Stimulated activated CD4-positive, alpha-beta T cell treated with anti-CD3 and anti-CD28 coated beads, Interleukin-12 subunit alpha, Interleukin-12 subunit beta, amount 100 ng/mL, for 48 hours (primary cell): ENCODE data around the gene CCDC88C.
A peak's percentile ranks its signal among the peaks of the same experiment; 100 is the strongest.

Experiments used
- DNase-seq, 3 donors: peaks; one replicate each; pipeline ENCODE4 v3.0.0-alpha.2; 2020; ENCODE audit warnings: low read depth in 2 of 3, low spot score in 1 of 3

CCDC88C gene

DNA sequence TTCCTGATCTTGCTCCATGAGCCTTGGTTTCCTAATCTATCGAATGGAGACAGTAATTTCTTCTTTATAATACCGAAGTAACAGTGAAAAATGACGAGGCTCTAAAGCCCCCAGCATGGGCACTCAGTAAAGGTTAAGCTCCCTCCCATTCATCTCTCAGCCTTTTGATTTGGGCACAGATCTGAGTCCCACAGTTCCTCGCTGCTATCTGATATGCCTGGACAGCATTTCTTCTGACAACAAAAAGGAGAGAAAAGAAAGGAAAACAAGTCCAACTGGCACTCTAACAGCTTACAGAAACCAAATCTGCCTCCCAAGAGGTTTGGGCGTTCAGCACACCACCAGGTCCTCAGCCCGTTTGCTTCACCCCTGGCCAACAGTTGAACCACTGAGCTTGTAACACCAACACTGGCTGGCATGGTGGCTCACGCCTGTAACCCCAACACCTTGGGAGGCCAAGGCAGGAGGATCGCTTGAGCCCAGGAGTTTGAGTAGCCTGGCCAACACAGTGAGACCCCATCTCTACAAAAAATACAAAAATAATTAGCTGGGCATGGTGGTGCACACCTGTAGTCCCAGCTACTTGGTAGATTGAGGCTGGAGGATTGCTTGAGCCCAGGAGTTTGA lies 19.5 kb downstream of the CCDC88C start:
- DNase-seq: no peak

DNA sequence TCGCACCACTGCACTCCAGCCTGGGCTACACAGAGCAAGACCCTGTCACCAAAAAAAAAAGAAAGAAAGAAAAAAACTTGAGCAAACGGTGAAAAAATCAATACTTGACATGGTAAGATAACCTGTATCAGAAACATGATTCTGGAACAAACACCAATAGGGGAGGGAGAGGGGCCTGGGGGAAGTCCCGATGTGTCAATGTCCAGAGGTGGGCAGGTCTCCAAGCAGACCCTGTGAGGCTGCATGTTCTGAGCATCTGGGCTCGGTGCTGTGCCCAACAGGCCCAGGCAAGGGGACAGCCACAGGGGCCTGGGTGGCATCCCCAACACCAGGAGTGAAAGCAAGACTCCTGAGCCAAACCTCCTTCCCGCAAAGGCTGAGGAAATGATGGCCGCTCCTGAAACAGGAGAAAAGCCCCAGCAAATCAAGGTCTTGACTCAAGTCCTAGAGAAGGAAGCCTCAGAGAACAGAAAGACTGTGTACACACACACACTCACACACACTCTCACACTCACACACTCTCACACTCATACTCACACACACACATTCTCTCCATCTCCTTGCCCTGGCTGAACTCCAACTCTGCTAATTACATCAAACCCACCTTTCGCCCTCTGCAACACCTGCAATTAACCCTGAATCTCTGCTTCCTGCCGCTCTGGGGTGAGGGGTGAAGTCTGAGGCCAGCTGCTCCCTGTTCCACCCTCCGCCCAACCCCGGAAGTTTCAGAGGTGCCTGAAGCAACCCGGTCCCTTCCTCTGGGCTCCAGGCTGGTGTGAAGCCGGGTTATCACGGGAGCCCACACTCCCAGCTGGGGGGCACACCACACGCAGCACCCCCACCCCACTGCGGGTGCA lies 20.4 kb downstream of the CCDC88C start:
- peak in 1 of 3 donors; percentile 39 for DNase-seq

GRCh38 chr14:91396013-91396660 lies 21.5 kb downstream of the CCDC88C start:
- DNase-seq: no peak

- no peak for DNase-seq
Measured at GRCh38 chr14:91395466-91395865, 22.2 kb downstream of the CCDC88C start.

GRCh38 chr14:91394105-91395081 lies 23.2 kb downstream of the CCDC88C start:
- no peak for DNase-seq

- DNase-seq: no peak
Measured at GRCh38 chr14:91392623-91393303, 24.9 kb downstream of the CCDC88C start.

DNA sequence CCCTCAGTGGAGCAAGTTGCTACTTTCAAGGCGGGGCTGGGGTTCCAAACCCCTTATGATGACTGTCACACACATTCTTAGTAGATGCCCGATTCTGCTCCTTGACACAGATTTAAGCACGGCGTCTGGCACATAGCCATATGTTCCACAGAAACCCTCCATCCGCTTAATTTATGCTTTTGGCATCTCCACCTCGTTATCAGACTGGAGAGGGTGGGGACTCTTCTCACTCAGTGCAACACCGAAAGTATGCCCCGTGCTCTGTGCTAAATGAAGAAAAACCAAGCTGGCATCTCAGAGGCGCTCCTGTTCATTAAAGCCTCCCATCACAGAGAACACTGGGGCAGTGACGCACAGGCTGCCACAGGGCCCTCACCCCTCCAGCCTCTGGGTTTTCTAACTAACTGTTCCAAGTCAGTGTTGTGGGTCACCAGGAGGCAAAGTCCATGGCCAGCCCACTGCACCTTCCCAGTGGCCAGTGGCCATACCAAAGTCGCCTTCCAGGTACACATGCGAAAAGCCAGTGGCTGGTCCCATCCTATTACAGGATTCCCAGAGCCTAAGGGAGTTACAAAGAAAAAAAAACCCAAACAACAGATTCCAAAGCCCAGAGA lies 27.3 kb downstream of the CCDC88C start:
- DNase-seq: no peak

GRCh38 chr14:91389150-91389549 lies 28.5 kb downstream of the CCDC88C start:
- no peak for DNase-seq

DNA sequence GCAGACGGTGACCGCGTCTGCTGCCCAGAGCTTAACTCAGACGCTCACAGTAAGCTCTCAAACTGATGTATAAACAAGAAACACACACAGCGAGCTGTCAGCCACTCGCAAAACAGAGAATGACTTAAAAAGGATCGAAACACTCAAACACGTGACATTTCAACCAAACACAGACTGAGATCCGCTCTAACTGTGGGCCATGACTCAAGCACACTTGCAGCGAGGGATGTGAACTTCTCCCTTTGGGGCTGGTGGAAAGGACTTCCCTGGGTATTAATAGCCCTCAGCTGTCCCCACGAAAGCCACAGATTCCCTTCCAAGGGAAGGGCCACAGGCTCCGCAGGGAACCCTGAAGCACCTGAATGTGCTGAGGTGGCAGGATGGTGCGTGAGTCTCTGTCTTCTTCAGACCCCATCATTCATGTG lies 29.1 kb downstream of the CCDC88C start:
- no peak for DNase-seq

- no peak for DNase-seq
Measured at GRCh38 chr14:91387951-91388381, 29.7 kb downstream of the CCDC88C start.

DNA sequence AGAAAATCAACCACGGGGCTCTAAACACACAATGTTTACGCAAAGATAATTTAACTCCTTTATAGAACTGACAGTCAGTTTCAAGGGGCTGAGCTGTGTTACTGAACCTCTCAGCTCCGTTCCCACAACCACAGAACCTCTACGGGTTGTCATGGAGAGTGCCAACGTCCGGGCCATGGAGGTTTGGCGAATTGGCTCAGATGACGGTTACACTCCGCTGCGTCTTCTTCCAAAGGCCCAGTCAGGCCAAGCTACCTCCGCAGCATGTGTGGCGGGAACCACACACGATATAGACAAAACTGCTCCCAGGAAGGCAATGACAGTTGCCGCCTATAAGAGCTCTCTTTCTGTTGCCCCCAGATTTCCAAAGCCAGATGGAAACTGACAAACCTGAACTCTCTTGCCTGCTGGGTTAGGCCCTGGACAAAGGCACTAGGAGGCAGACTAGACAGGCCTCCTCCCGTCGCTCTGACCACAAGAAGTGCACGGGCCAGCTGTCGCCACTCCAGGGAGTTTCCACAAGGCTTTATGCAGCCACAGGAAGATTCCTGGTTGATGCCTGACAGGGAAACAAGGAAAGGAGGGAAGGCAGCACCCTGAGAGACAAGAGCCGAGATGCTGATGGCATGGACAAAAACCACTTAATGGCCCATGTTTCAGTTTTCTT lies 30.3 kb downstream of the CCDC88C start:
- no peak for DNase-seq

DNA sequence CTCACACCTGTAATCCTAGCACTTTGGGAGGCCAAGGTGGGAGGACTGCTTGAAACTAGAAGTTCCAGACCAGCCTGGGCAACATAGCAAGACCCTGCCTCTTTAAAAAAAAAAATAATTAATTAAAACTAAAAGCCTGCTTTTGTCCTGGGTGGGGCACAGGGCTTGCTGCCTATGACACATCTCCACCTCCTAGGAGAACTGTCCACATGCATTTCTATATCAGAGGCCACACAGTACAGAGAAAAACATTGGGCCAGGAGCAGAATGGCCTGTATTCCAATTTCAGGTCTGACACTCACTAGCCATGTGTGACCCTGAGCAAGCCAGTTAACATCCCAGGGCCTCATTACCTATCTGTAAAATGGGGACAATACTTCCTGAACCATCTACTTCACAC lies 31.9 kb downstream of the CCDC88C start:
- no peak for DNase-seq

DNA sequence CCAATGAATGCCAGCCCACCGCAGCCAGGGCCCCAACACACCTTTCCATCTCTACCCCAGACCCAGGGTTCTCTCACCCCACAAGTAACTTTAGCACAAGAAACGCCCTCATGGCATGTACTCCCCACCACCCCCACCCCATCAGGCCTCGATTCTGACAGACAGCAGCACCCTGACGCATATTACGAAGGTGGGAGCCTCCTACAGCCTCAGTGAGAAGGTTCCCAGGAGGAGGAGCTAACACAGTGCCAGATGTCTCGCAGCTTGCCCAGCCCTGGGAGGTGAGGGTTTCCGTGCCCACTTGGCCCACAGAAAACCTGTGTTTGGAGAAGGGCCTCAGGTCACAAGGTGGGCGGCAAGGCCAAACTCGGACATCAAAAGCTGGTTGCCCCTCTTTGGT lies 32.4 kb downstream of the CCDC88C start:
- no peak for DNase-seq

DNA sequence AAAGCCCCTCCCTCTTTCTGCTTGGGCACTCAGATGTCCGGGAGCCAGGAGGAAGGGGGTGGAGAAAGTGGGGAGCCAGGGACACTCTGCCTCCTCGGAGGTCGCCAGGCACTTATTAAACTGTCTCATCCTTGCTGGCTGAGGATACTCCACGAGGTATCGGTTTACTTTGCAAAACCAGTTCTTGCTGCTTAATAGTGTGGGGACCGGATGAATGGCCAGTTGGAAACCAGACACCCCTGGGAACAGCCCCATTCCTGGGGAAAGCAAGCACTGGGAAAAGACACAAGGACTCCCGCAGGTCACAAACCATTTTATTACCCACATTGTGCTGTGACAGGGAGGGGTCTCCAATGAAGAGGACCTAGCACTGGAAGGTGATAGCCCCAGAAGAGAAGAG lies 34.2 kb downstream of the CCDC88C start:
- no peak for DNase-seq

- no peak for DNase-seq
Measured at GRCh38 chr14:91381801-91382670, 35.6 kb downstream of the CCDC88C start.

- no peak for DNase-seq
Measured at GRCh38 chr14:91380610-91381371, 36.8 kb downstream of the CCDC88C start.

DNA sequence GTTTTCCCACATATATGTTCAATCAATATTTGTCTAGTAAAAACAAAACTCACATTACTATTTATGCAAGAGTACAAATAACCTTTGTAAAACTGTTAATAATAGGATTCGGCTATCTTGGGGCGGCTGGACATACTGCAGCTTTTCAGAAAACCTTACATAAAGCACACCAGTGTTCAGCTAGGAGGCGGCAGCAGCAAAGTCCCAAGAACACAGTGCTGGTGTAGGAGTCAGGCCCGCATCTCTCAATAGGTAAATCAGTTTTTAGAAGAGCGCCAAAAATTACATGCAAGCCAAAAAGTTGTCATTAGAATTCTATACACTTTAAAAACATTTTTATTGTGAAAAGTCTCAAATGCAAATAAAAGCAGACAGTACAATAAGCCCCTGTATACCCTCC lies 37.5 kb downstream of the CCDC88C start:
- no peak for DNase-seq

- no peak for DNase-seq
Measured at GRCh38 chr14:91379579-91379932, 38.1 kb downstream of the CCDC88C start.
